Glutamatergic neuron (in vitro differentiated cells): ENCODE data around the gene MTFMT. TPM values are rescaled to one million over a fixed set of nuclear protein-coding genes. Genes with fewer than 3 reads are reported as not detected.
"Not testable (repeated sequence)": the region's sequence is repeated elsewhere in the genome, so short reads cannot be mapped to it uniquely, and the experiment has no call there.

Experiments
- DNase-seq: peaks from one replicate; pipeline ENCODE4 v3.0.0; 2022
- H3K27ac Mint-ChIP-seq: one replicate; pipeline ENCODE4 v1.8.0; 2020; ENCODE audit warnings: mild to moderate bottlenecking, mixed read lengths, inconsistent platforms; ENCODE audit not compliant: unreplicated experiment
- H3K27me3 Mint-ChIP-seq: one replicate; pipeline ENCODE4 v1.8.0; 2020; ENCODE audit warnings: mild to moderate bottlenecking, moderate library complexity, mixed read lengths, inconsistent platforms; ENCODE audit not compliant: unreplicated experiment
- H3K36me3 Mint-ChIP-seq: one replicate; pipeline ENCODE4 v1.8.0; 2020; ENCODE audit warnings: mild to moderate bottlenecking, mixed read lengths, inconsistent platforms; ENCODE audit not compliant: unreplicated experiment
- H3K4me1 Mint-ChIP-seq: one replicate; pipeline ENCODE4 v1.8.0; 2020; ENCODE audit warnings: mild to moderate bottlenecking, low read depth, mixed read lengths, inconsistent platforms; ENCODE audit not compliant: unreplicated experiment
- H3K4me3 Mint-ChIP-seq: one replicate; pipeline ENCODE4 v1.8.0; 2020; ENCODE audit warnings: mild to moderate bottlenecking, mixed read lengths, inconsistent platforms; ENCODE audit not compliant: unreplicated experiment
- H3K9me3 Mint-ChIP-seq: one replicate; pipeline ENCODE4 v1.8.0; 2020; ENCODE audit warnings: mild to moderate bottlenecking, moderate library complexity, mixed read lengths, inconsistent platforms; ENCODE audit not compliant: unreplicated experiment
- CTCF ChIP-seq: fragments of 200-600 bp; sonication (generic); IDR thresholded peaks from one replicate; pipeline ENCODE4 v1.5.0; 2021; ENCODE audit not compliant: partially characterized antibody, unreplicated experiment
- total RNA-seq: library from RNA; stranded (reverse); fragmentation: NEBNext Ultra II Directional; extraction: Animal tissue kit (Norgen Biotek cat#: 25700); gene quantifications from one replicate; pipeline ENCODE4 v1.2.1, GENCODE V29; 2021; ENCODE audit not compliant: unreplicated experiment

The MTFMT gene
- total RNA-seq, 1 donor from 2014 or later, result 12.6 TPM

GRCh38 chr15:65020419-65020818, 9.0 kb downstream of the MTFMT start:
- DNase-seq, result no peak

DNA sequence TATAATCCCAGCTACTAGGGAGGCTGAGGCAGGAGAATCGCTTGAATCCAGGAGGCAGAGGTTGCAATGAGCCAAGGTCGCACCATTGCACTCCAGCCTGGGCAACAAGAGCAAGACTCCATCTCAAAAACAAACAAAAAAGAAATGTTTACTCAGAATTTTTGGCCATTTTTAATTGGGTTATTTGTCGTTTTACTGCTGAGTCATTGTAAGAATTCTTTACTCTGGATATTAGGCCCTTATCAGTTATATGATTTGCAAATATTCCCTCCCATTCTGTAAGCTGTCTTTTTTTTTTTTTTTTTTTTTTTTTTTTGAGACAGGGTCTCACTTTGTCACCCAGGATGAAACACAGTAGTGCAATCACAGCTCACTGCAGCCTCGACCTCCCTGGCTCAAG, 18.2 kb downstream of the MTFMT start:
- not testable (repeated sequence) for H3K4me1 Mint-ChIP-seq, H3K4me3 Mint-ChIP-seq, H3K27ac Mint-ChIP-seq, H3K9me3 Mint-ChIP-seq, H3K27me3 Mint-ChIP-seq, DNase-seq
- H3K36me3 Mint-ChIP-seq, result peaks cover 15% of the 10 kb centered on the region

More at GRCh38 chr15:65020419-65020818, 9.0 kb downstream of the MTFMT start:
- no peaks in the 10 kb centered on the region for H3K36me3 Mint-ChIP-seq
- H3K27me3 Mint-ChIP-seq, result no peaks in the 10 kb centered on the region
- H3K4me1 Mint-ChIP-seq, result no peaks in the 10 kb centered on the region
- H3K4me3 Mint-ChIP-seq, result no peak overlapping the region
- no peak overlapping the region for H3K27ac Mint-ChIP-seq
- no peaks in the 10 kb centered on the region for H3K9me3 Mint-ChIP-seq
- no peak for TF ChIP-seq CTCF

GRCh38 chr15:65008983-65009382, 20.5 kb downstream of the MTFMT start:
- Mint-ChIP-seq H3K4me1 (no peaks in the 10 kb centered on the region), H3K36me3 (peaks cover 13% of the 10 kb centered on the region), H3K9me3 (peaks cover 2% of the 10 kb centered on the region), H3K27ac (no peak overlapping the region), H3K4me3 (no peak overlapping the region), H3K27me3 (no peaks in the 10 kb centered on the region)
- DNase-seq, result no peak
- no peak for TF ChIP-seq CTCF

GRCh38 chr15:65006876-65007275, 22.6 kb downstream of the MTFMT start:
- DNase-seq, result no peak
- H3K36me3 Mint-ChIP-seq, result no peaks in the 10 kb centered on the region
- no peaks in the 10 kb centered on the region for H3K27me3 Mint-ChIP-seq
- no peaks in the 10 kb centered on the region for H3K4me1 Mint-ChIP-seq
- H3K4me3 Mint-ChIP-seq, result no peak overlapping the region
- no peak overlapping the region for H3K27ac Mint-ChIP-seq
- no peaks in the 10 kb centered on the region for H3K9me3 Mint-ChIP-seq
- TF ChIP-seq CTCF, result no peak

DNA sequence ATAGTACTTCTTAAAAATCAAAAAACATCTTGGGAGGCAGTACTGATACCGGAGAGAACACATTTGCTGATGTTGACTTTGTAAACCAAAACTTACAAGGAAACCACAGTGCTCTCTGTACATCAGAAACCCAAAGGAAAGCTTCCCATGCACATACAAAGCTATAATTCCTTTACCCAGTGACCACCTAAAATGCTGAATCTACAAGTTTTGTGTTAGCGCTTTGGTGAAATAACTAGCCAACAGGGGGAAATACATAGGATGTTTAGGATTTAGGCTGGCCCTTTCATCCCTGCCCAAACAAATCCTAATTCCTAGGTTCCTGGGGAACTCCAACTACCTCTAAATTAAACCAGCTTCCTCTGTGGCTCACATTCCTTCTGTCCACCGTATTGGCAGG, 24.4 kb downstream of the MTFMT start:
- no peak for TF ChIP-seq CTCF
- no peak for DNase-seq
- Mint-ChIP-seq H3K36me3 (no peaks in the 10 kb centered on the region), H3K27ac (no peak overlapping the region), H3K27me3 (no peaks in the 10 kb centered on the region), H3K9me3 (peaks cover 2% of the 10 kb centered on the region), H3K4me3 (no peak overlapping the region), H3K4me1 (no peaks in the 10 kb centered on the region)
